Upper lobe of left lung (tissue), 4 donors: Measurements from ENCODE around the gene NOVA1.

Source experiments
- CTCF ChIP-seq, 6 experiments: fragments of 450-650 bp in 4 of 6; fragments of 200-600 bp in 2 of 6; sonication (generic) in 2 of 6; IDR thresholded peaks; one replicate each; pipeline ENCODE4 v1.5.1; 2016 to 2019; ENCODE audit warnings: antibody characterized with exemption in 6 of 6
- POLR2A ChIP-seq, 4 donors: fragments of 450-650 bp; IDR thresholded peaks; one replicate each; pipeline ENCODE4 v1.5.1; 2016 to 2017; ENCODE audit warnings: antibody characterized with exemption in 4 of 4, mild to moderate bottlenecking in 2 of 4
- POLR2AphosphoS5 ChIP-seq, 2 donors: sonication (generic); formaldehyde crosslinking; IDR thresholded peaks; one replicate each; pipeline ENCODE4 v1.5.1; 2017; ENCODE audit warnings: antibody characterized with exemption in 2 of 2

- TF ChIP-seq CTCF (IDR thresholded peaks at IDR 0.05) = no peak
- TF ChIP-seq POLR2A (IDR thresholded peaks at IDR 0.05) = no peak
- no peak for TF ChIP-seq POLR2AphosphoS5 (IDR thresholded peaks at IDR 0.05)
Observed at GRCh38 chr14:26526137-26526536, 71.7 kb downstream of the NOVA1 start.
